ENCODE data around the gene NDUFS8.

NDUFS8 gene

DNA sequence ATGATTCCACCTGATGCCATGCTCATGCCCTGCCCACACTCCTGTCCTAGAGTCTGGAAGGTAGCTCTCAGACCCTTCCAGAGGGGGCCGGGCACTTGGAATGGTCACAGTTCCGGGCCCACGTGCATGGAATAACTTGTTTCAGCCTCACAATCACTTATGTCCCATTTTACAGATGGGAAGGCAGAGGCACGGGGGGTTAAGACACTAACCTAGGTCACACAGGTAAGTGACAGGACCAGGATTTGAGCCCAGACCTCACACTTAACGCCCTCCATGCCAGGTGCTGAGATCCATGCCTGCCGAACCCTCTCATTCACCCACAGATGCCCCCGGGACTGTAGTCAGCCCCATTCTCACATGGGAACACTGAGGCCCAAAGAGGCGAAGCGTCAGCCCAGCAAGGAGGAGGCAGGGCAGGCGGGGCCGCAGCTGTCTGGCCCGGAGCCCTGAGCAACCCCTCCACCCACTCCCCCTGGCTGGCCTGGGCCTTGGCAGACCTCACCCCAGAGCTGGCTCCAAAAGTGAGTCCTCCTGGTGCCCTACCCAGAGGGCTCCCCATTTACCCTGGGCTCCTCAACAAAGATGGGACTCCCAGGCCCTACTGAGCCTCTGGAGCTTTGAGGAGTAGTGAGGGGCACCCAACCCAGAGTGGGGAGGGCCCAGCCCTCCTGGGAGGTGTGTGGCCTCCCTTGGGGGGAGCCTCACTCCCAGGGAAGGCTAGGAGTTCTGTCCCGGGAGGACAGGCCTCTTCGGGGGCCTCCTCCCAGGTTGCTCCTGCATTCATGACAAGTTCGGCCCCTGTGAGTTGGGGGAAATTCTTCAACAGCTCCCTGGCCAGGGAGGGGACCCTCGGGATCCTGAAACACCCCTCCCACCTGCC is 22.7 kb upstream of the NDUFS8 start:
- in situ Hi-C loops (cut with HindIII; ENCODE audit: low sequenced_read_pairs): no loop called here
- TF ChIP-seq, protein P1, sequence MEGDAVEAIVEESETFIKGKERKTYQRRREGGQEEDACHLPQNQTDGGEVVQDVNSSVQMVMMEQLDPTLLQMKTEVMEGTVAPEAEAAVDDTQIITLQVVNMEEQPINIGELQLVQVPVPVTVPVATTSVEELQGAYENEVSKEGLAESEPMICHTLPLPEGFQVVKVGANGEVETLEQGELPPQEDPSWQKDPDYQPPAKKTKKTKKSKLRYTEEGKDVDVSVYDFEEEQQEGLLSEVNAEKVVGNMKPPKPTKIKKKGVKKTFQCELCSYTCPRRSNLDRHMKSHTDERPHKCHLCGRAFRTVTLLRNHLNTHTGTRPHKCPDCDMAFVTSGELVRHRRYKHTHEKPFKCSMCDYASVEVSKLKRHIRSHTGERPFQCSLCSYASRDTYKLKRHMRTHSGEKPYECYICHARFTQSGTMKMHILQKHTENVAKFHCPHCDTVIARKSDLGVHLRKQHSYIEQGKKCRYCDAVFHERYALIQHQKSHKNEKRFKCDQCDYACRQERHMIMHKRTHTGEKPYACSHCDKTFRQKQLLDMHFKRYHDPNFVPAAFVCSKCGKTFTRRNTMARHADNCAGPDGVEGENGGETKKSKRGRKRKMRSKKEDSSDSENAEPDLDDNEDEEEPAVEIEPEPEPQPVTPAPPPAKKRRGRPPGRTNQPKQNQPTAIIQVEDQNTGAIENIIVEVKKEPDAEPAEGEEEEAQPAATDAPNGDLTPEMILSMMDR (IDR thresholded peaks at IDR 0.05; ENCODE audit: low read depth, low read length, missing control alignments): no peak
- no peak overlapping the region for H3K4me3 ChIP-seq (ENCODE audit: low read depth, low read length)
- no peak for DNase-seq (ENCODE audit: low read depth)

DNA sequence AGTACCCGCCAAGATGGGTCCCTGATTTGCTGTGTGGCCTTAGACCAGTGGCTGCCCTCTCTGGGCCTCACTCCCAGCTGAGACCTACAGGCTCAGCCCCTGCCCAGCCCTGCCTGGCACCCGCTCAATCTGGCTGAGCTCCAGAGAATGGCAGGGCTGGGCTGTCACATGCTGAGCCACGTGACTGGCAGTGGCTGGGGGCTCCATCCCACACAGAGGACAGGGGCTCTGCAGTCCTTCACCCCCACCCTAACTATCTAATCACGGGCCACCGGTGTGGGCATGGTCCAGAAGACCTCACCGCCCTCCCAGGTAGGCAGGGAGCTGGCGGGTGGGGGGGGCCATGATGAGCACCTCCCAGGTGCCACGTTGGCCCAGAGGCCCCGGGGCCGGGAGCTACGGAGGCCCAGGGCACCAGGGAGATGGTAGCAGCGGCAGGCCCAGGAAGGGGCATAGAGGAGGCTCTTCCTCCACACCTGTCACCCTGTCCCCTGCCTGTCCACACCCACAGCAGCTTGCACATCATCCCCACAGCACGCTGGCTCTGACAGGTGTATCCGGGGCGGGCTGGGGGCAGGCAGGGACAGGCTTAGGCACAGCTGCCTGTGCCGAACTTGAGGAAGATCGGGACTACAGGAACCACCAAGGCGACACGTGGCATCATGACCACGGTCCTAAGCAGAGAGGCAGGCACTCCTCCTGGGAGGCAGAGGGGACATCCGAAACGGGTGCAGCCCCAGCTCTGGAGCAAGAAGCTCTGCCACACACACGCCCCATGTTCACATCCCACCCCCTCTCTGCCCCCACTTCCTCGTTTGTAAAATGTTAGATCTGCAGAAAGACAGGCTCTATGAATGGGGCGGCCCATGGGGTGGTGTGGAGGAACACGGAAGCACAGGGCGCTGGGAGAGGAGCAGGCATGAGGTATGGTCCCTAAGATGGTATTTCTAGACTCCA is 21.8 kb upstream of the NDUFS8 start:
- in situ Hi-C loops (cut with HindIII; ENCODE audit: low sequenced_read_pairs): no loop called here
- no peak overlapping the region for H3K4me3 ChIP-seq (ENCODE audit: low read depth, low read length)
- no peak for DNase-seq (ENCODE audit: low read depth)
- TF ChIP-seq, protein P1 (IDR thresholded peaks at IDR 0.05; ENCODE audit: low read depth, low read length, missing control alignments): no peak

DNA sequence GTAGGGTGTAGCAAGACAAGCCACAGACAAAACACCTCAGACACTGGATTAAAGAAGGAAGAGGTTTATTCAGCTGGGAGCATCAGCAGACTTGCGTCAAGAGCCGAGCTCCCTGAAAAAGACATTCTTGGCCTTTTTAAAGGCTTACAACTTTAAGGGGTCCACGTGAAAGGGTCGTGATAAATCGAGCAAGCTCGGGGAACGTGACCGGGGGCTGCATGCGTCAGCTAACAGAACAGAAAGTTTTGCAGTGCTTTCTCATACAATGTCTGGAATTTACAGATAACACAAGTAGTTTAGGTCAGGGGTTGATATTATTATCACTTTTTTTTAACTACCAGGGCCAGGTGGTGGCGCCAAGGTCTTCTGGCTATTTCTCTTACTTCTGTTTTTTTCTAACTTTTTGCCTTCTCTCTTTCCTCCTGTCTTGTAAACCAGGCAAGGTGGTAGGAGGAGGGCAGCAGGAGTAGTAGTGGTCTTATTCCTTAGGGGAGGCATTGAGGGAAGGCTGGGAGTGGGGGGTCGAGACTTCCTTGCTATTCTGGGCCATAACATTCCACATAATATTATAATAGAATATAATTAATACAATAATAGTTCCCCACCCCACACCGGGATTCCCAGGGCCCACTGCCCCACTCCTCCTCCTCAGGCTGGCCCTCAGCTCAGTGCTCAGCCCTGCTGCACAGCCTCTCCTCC is 20.9 kb upstream of the NDUFS8 start:
- TF ChIP-seq, protein P1 (IDR thresholded peaks at IDR 0.05; ENCODE audit: low read depth, low read length, missing control alignments): peak; percentile 35
- in situ Hi-C loops (cut with HindIII; ENCODE audit: low sequenced_read_pairs): no loop called here
- H3K4me3 ChIP-seq (ENCODE audit: low read depth, low read length): peak overlapping the region; percentile 35
- no peak for DNase-seq (ENCODE audit: low read depth)

DNA sequence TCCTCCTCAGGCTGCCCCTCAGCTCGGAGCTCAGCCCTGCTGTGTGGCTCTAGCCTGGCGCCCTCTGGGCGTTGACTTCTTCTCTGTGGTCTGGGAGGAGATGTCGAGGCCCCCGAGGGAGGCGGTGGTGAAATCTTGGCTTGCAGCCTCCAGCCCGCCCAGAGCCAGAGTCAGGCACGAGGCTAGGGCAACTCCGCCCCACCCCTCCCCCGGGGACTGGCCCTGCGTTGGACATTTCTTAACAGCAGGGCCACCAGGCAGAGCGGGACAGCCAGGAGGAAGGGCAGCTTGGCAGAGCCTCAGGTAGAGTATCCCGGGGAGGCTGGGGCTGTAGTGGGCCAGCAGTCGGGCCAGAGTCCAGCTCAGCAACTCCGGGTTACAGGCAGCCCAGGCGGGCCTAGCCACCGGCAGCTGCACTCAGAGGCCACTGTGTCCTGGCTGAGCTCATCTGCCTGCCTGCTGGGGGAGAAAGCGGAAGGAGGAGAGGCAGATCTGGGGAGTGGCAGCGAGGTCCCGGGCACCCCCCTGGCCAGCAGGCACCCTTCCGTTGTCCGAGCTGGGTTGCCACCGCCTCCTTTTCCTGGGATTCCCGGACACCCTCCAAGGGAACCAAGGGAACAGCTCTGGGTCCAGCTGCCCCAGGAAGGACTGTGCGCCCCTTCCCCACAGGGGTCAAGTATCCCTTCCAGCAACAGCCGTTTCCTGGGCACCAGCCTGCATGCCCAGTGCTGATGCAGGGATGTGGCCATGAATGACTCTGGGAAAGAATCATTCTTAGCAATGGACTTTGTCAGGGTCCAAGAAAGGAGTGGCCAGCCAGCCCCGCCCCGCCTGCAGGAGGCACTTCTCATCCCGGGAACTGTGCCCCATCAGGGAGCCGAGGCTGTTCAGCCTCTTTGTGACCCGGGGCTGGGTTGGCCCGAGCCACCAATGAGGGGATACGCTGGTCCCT is 20.1 kb upstream of the NDUFS8 start, which contains the start of gene ALDH3B1:
TSS of gene ALDH3B1 (plus strand) at position 238 of the 952 bp plus-strand sequence. CDS start 4,971 bp downstream, outside the sequence.
- TF ChIP-seq, protein P1 (IDR thresholded peaks at IDR 0.05; ENCODE audit: low read depth, low read length, missing control alignments): no peak
- peak within 1 kb of the TSS; percentile 35 for H3K4me3 ChIP-seq (ENCODE audit: low read depth, low read length)
- in situ Hi-C loops (cut with HindIII; ENCODE audit: low sequenced_read_pairs): no loop called here
- DNase-seq (ENCODE audit: low read depth): no peak

DNA sequence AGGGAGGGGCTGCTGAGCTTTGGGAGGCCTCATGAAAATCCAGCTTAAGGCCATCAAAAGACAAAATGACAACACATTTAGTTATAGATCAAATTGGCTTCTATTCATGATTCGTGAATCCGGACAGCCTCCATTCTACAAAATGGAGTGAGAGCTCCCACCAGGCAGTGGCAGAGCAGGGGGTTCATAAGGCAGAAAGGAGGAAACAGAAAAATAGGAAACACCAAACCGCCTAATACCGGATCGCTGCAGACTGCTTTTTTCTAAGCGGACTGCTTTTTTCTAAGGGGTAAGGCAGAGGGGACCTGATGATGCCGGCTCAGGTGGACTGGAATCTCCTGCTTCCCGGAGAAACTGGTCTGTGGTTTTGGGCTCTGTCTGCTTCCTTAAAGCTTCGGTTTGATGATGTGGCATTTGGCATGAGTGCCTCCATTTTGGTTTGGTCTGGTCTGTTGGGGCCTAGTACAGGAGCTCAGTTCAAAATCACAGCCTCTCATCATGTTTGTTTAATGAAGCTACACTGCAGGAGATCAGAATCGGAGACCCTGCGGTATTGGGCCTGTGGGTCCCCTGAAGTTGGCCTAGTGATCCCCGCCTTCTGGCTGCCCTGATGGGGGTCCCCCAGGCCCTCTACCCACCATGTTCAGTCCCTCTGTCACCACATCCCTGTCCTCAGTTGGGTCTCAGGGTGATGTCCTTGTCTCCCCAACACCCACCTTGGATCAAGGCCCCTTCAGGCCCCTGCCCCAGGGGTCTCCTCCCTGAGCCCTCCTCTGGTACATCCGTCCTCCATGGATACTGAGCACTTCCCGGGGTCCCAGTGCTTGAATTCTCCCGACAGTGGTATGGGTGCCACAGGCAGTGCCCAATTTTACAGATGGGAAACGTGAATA is 19.2 kb upstream of the NDUFS8 start:
- TF ChIP-seq, protein P1 (IDR thresholded peaks at IDR 0.05; ENCODE audit: low read depth, low read length, missing control alignments): no peak
- no peak for DNase-seq (ENCODE audit: low read depth)
- in situ Hi-C loops (cut with HindIII; ENCODE audit: low sequenced_read_pairs): no loop called here
- no peak overlapping the region for H3K4me3 ChIP-seq (ENCODE audit: low read depth, low read length)

Measured in astrocyte of the cerebellum (primary cell).